ENCODE measurements around the gene NR6A1. TPM values are rescaled to one million over a fixed set of nuclear protein-coding genes. Genes with fewer than 3 reads are reported as not detected.

NR6A1 gene
- total RNA-seq, 2 experiments from 2014 or later = 0.74 to 1.1 TPM

DNA sequence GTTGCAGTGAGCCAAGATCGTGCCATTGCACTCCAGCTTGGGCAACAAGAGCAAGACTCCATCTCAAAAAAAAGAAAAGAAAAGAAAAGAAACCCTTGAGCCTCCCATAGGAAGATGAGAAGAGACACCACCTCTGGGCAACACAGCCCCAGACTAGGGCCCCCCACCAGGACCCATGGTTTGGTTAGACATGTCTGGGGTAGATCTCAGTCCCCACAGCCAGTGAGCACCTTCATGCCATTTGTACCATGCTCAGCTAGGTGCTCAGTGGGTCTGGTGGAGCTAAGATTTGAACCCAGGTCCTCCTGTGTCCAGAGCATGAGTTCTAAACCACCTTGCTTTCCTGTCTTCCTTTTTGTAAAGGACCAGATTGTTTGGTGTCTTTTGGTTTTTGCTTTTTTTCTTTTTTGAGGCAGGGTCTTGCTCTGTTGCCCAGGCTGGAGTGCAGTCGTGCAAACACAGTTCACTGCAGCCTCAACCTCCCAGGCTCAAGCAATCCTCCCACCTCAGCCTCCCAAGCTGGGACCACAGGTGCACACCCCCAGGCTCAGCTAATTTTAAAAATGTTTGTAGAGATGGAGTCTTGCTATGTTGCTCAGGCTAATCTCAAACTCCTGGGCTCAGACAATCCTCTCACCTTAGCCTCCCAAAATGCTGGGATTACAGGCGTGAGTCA is 17.6 kb upstream of the NR6A1 start:
- Mint-ChIP-seq H3K4me3 (no peak overlapping the region), H3K9me3 (no peaks in the 10 kb centered on the region), H3K36me3 (ENCODE audit: low read depth) (no peaks in the 10 kb centered on the region), H3K27me3 (peaks cover 8% of the 10 kb centered on the region), H3K4me1 (ENCODE audit: low read depth) (no peaks in the 10 kb centered on the region), H3K27ac (no peak overlapping the region)
- intact Hi-C loops (cut with micrococcal nuclease) = no loop called here
- ChIA-PET CTCF (interaction anchor here (0.8 to 3.9 kb wide), 5 partner anchors 10 to 64 kb away, joined by 3 to 18 read pairs (median 3); partner anchors contain the start of genes NR6A1 and WDR38), POLR2A (no interaction called here)
- no peak for DNase-seq
- no peak for ATAC-seq
- TF ChIP-seq, protein P1, sequence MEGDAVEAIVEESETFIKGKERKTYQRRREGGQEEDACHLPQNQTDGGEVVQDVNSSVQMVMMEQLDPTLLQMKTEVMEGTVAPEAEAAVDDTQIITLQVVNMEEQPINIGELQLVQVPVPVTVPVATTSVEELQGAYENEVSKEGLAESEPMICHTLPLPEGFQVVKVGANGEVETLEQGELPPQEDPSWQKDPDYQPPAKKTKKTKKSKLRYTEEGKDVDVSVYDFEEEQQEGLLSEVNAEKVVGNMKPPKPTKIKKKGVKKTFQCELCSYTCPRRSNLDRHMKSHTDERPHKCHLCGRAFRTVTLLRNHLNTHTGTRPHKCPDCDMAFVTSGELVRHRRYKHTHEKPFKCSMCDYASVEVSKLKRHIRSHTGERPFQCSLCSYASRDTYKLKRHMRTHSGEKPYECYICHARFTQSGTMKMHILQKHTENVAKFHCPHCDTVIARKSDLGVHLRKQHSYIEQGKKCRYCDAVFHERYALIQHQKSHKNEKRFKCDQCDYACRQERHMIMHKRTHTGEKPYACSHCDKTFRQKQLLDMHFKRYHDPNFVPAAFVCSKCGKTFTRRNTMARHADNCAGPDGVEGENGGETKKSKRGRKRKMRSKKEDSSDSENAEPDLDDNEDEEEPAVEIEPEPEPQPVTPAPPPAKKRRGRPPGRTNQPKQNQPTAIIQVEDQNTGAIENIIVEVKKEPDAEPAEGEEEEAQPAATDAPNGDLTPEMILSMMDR (IDR thresholded peaks at IDR 0.05) = no peak

DNA sequence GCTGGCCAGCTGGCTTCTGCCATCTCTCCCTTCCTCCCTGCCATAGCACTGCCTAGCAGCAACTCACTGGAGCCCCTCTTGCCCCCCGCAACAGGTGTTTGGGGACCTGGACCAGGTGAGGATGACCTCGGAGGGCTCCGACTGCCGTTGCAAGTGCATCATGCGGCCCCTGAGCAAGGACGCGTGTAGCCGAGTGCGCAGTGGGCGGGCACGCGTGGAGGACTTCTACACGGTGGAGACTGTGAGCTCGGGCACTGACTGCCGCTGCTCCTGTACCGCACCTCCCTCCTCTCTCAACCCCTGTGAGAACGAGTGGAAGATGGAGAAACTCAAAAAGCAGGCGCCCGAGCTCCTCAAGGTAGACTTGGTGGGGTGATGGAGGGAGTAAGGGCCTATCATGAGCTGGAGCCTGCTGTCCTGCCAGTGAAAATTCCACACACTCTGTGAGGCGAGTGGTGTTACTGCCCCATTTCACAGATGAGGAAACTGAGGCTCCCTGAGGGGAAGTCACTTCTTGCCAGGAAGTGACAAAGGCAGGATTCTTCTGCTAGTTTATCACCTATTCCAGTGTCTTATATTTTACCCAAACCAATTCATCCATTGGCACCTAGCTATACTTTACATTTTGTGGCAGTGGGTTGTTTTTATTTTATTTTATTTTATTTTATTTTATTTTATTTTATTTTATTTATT is 15.9 kb upstream of the NR6A1 start:
- no peak for DNase-seq
- ChIA-PET CTCF (interaction anchor here (2.7 to 3.9 kb wide), 2 partner anchors 54 to 66 kb away, joined by 8 to 18 read pairs; partner anchors contain the start of gene WDR38), POLR2A (no interaction called here)
- TF ChIP-seq, protein P1 (IDR thresholded peaks at IDR 0.05) = no peak
- intact Hi-C loops (cut with micrococcal nuclease) = no loop called here
- H3K27ac Mint-ChIP-seq = no peak overlapping the region
- no peak for ATAC-seq
- H3K36me3 Mint-ChIP-seq (ENCODE audit: low read depth) = no peaks in the 10 kb centered on the region
- H3K4me3 Mint-ChIP-seq = no peak overlapping the region
- no peaks in the 10 kb centered on the region for H3K9me3 Mint-ChIP-seq
- H3K27me3 Mint-ChIP-seq = peaks cover 1% of the 10 kb centered on the region
- no peaks in the 10 kb centered on the region for H3K4me1 Mint-ChIP-seq (ENCODE audit: low read depth)

DNA sequence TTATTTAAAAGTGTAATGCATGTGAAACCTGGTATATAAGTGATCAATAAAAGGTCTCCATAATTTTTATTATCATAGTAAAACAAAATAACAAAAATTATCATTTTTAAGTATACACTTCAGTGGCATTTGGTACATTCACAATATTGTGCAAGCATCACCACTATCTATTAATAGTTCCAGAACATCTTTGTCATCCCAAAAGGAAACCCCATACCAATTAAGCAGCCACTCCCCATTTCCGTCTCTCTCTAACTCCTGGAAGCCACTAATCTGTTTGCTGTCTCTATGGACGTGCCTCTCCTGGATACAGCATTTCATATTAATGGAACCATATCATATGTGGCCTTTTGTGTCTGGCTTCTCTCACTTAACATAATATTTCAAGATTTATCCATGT is 13.4 kb upstream of the NR6A1 start:
- intact Hi-C loops (cut with micrococcal nuclease) = no loop called here
- Mint-ChIP-seq H3K4me3 (no peak overlapping the region), H3K9me3 (no peaks in the 10 kb centered on the region), H3K4me1 (ENCODE audit: low read depth) (no peaks in the 10 kb centered on the region), H3K27ac (no peak overlapping the region), H3K27me3 (peaks cover 1% of the 10 kb centered on the region), H3K36me3 (ENCODE audit: low read depth) (no peaks in the 10 kb centered on the region)
- no peak for ATAC-seq
- DNase-seq = no peak
- CTCF ChIA-PET = no interaction called here
- TF ChIP-seq, protein P1 (IDR thresholded peaks at IDR 0.05) = no peak
- POLR2A ChIA-PET = no interaction called here

DNA sequence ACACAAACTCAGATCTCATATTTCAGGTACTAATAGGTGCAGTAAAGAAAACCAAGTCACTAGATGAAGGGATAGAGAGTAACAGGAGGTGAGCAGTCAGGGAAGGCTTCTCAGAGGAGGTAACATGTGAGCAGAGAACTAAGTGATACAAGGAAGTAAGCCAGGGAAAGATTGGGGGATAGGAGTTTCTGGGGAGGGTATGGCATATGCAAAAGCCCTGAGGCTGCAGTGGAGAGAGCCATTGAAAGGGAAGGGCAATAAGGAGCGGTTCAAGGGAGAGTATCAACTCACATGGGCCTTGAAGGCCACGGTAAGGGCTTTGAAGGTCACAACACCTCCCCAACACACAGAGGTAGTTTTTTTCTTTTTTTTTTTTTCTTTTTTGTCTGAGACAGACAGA is 12.7 kb upstream of the NR6A1 start:
- Mint-ChIP-seq H3K27ac (no peak overlapping the region), H3K27me3 (peaks cover 4% of the 10 kb centered on the region), H3K36me3 (ENCODE audit: low read depth) (no peaks in the 10 kb centered on the region), H3K4me3 (no peak overlapping the region), H3K4me1 (ENCODE audit: low read depth) (no peaks in the 10 kb centered on the region), H3K9me3 (no peaks in the 10 kb centered on the region)
- CTCF ChIA-PET = no interaction called here
- TF ChIP-seq, protein P1 (IDR thresholded peaks at IDR 0.05) = no peak
- POLR2A ChIA-PET = interaction anchor here (1.3 kb wide), 1 partner anchor 12 kb away, joined by 5 read pairs; no protein-coding TSS in a partner anchor
- ATAC-seq = no peak
- intact Hi-C loops (cut with micrococcal nuclease) = no loop called here
- DNase-seq = no peak
